GM19099 (cell line): Measurements from ENCODE around the gene DTD1.

Experiments
- POLR2A ChIP-seq: IDR thresholded peaks from 3 replicates; pipeline ENCODE4 v1.6.1; 2011; ENCODE audit warnings: low read depth; ENCODE audit not compliant: insufficient read length; ENCODE audit errors: extremely low read depth

Gene DTD1

GRCh38 chr20:18805881-18806280 is 218.0 kb downstream of the DTD1 start:
- no peak for TF ChIP-seq POLR2A

GRCh38 chr20:18808712-18809111 is 220.9 kb downstream of the DTD1 start:
- TF ChIP-seq POLR2A: no peak

- no peak for TF ChIP-seq POLR2A
Observed at GRCh38 chr20:18811186-18811585, 223.3 kb downstream of the DTD1 start.

- no peak for TF ChIP-seq POLR2A
Observed at GRCh38 chr20:18811904-18812303, 224.1 kb downstream of the DTD1 start.

GRCh38 chr20:18813483-18813882 is 225.6 kb downstream of the DTD1 start, which contains the start of gene SCP2D1:
TSS of gene SCP2D1 (plus strand) at chr20:18813783. CDS start at chr20:18813816, 33 bp downstream.
- no peak for TF ChIP-seq POLR2A

DNA sequence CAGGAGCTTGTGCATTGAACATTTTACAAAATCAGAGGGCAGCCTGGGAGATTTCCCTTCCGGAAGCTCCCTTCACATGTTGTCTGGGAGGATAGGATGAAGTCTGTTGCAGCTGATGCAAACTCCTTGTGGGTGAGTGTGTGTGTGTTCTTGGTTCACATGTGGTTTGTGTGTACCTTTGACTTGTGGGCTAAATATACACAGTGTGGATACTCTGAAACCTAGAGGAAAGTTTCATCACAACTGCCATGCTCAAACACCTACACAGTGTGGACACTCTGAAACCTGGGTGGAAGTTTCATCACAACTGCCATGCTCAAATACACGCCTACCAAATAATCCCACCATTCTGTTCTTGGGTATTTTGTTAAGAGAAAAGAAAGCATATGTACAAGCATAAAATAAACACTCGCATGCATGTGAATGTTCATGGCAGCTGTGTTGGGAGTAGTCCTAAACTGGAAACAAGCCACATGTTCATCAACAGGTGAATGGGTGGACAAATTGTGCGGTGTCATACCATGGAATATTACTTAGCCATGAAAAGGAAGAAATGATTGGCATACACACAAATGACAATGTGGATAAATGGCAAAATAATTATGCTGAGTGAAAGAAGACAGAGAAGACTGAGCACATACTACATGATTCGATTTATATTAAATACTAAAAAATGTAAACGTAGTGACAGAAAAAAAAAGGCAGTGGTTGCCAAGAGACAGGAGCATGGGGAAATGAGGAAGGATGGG is 227.5 kb downstream of the DTD1 start:
- no peak for TF ChIP-seq POLR2A
